ENCODE results near the gene MCTP1.

- TF ChIP-seq, protein P1, sequence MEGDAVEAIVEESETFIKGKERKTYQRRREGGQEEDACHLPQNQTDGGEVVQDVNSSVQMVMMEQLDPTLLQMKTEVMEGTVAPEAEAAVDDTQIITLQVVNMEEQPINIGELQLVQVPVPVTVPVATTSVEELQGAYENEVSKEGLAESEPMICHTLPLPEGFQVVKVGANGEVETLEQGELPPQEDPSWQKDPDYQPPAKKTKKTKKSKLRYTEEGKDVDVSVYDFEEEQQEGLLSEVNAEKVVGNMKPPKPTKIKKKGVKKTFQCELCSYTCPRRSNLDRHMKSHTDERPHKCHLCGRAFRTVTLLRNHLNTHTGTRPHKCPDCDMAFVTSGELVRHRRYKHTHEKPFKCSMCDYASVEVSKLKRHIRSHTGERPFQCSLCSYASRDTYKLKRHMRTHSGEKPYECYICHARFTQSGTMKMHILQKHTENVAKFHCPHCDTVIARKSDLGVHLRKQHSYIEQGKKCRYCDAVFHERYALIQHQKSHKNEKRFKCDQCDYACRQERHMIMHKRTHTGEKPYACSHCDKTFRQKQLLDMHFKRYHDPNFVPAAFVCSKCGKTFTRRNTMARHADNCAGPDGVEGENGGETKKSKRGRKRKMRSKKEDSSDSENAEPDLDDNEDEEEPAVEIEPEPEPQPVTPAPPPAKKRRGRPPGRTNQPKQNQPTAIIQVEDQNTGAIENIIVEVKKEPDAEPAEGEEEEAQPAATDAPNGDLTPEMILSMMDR (IDR thresholded peaks at IDR 0.05) = no peak
- no peak for TF ChIP-seq POLR2A (IDR thresholded peaks at IDR 0.05)
These were observed 553.4 kb downstream of the MCTP1 start for GRCh38 chr5:94731471-94731870.
